Transverse colon (tissue), 3 donors: ENCODE measurements around the gene DCTN5.

Source experiments
- CTCF ChIP-seq, 5 experiments: fragments of 200-600 bp in 3 of 5; fragments of 450-650 bp in 2 of 5; sonication (generic) in 3 of 5; IDR thresholded peaks; 1 replicate in 2 of 5; 2 replicates in 3 of 5; pipeline ENCODE4 v1.5.1; 2016 to 2017; ENCODE audit warnings: antibody characterized with exemption in 5 of 5, inconsistent platforms in 3 of 5, mild to moderate bottlenecking in 2 of 5, moderate library complexity in 1 of 5
- POLR2A ChIP-seq: fragments of 450-650 bp; IDR thresholded peaks from one replicate; pipeline ENCODE4 v1.6.1; 2016; ENCODE audit warnings: antibody characterized with exemption, mild to moderate bottlenecking, moderate library complexity

GRCh38 chr16:23608194-23608593 lies 33.1 kb upstream of the DCTN5 start:
- TF ChIP-seq CTCF (IDR thresholded peaks at IDR 0.05) (no peak), POLR2A (no peak)
